Liver (tissue), 9 donors: ENCODE data around the gene COL6A2. TPM values are rescaled to one million over a fixed set of nuclear protein-coding genes. Genes with fewer than 3 reads are reported as not detected.

Experiments used
- DNase-seq: peaks from one replicate; pipeline ENCODE4 v3.0.0-alpha.2; 2017; ENCODE audit warnings: low spot score
- H3K27ac ChIP-seq, 2 donors: one replicate each; pipeline ENCODE4 v1.7.0; 2013; ENCODE audit warnings: inconsistent platforms in 2 of 2, low read length in 2 of 2, control low read depth in 1 of 2, low read depth in 1 of 2, mild to moderate bottlenecking in 1 of 2
- H3K27me3 ChIP-seq, 4 donors: one replicate each; pipeline versions ENCODE4 v1.6.1 to v1.7.0; 2013; ENCODE audit warnings: low read length in 3 of 4, inconsistent platforms in 1 of 4, mild to moderate bottlenecking in 1 of 4, moderate library complexity in 1 of 4; ENCODE audit not compliant: control insufficient read depth in 4 of 4, insufficient read depth in 4 of 4
- H3K36me3 ChIP-seq, 4 donors: one replicate each; pipeline versions ENCODE4 v1.6.1 to v1.7.0; 2013; ENCODE audit warnings: low read length in 3 of 4, mild to moderate bottlenecking in 3 of 4, low read depth in 1 of 4, moderate library complexity in 1 of 4; ENCODE audit not compliant: control insufficient read depth in 4 of 4, insufficient read depth in 3 of 4
- H3K4me1 ChIP-seq, 4 donors: one replicate each; pipeline versions ENCODE4 v1.6.1 to v1.7.0; 2013; ENCODE audit warnings: low read length in 3 of 4, mild to moderate bottlenecking in 3 of 4, moderate library complexity in 1 of 4; ENCODE audit not compliant: control insufficient read depth in 4 of 4, insufficient read depth in 4 of 4
- H3K4me3 ChIP-seq, 3 donors: one replicate each; pipeline versions ENCODE4 v1.6.1 to v1.7.0; 2013; ENCODE audit warnings: low read length in 3 of 3, control low read depth in 1 of 3, low read depth in 1 of 3, mild to moderate bottlenecking in 1 of 3
- H3K9ac ChIP-seq, 2 donors: one replicate each; pipeline ENCODE4 v1.7.0; 2013; ENCODE audit warnings: low read length in 2 of 2, mild to moderate bottlenecking in 2 of 2, moderate library complexity in 2 of 2, control low read depth in 1 of 2, low read depth in 1 of 2
- H3K9me3 ChIP-seq, 4 donors: one replicate each; pipeline versions ENCODE4 v1.6.1 to v1.7.0; 2013; ENCODE audit warnings: low read length in 3 of 4; ENCODE audit not compliant: control insufficient read depth in 4 of 4
- CTCF ChIP-seq: fragments of 150-350 bp; IDR thresholded peaks from 2 replicates; pipeline ENCODE4 v1.5.1; 2017; ENCODE audit warnings: improper control_type of control experiment, low read depth, low read length; ENCODE audit not compliant: missing input control
- EGR1 ChIP-seq, 2 donors: IDR thresholded peaks; 2 replicates each; pipeline ENCODE4 v1.6.1; 2016 to 2018; ENCODE audit warnings: antibody characterized with exemption in 2 of 2, low read depth in 2 of 2
- FOXA2 ChIP-seq: IDR thresholded peaks from 2 replicates; pipeline ENCODE4 v1.6.1; 2016; ENCODE audit warnings: antibody characterized with exemption
- GABPA ChIP-seq, 2 donors: IDR thresholded peaks in 1 of 2; conservative IDR thresholded peaks in 1 of 2; 2 replicates each; pipeline ENCODE4 v1.6.1; 2016; ENCODE audit warnings: antibody characterized with exemption in 2 of 2, mild to moderate bottlenecking in 1 of 2, moderate library complexity in 1 of 2
- HNF4A ChIP-seq, 2 donors: conservative IDR thresholded peaks; 2 replicates each; pipeline ENCODE4 v1.6.1; 2016; ENCODE audit warnings: antibody characterized with exemption in 2 of 2, mild to moderate bottlenecking in 2 of 2
- HNF4G ChIP-seq: IDR thresholded peaks from 2 replicates; pipeline ENCODE4 v1.6.1; 2016; ENCODE audit warnings: antibody characterized with exemption
- MAX ChIP-seq: IDR thresholded peaks from 2 replicates; pipeline ENCODE4 v1.6.1; 2016; ENCODE audit warnings: antibody characterized with exemption
- NR2F2 ChIP-seq: IDR thresholded peaks from 2 replicates; pipeline ENCODE4 v1.6.1; 2016; ENCODE audit warnings: antibody characterized with exemption
- RAD21 ChIP-seq, 2 donors: IDR thresholded peaks; 2 replicates each; pipeline ENCODE4 v1.6.1; 2016; ENCODE audit warnings: antibody characterized with exemption in 2 of 2, mild to moderate bottlenecking in 2 of 2
- RXRA ChIP-seq, 2 donors: IDR thresholded peaks; 2 replicates each; pipeline ENCODE4 v1.6.1; 2017 to 2018; ENCODE audit warnings: antibody characterized with exemption in 2 of 2, mild to moderate bottlenecking in 1 of 2
- YY1 ChIP-seq: IDR thresholded peaks from 2 replicates; pipeline ENCODE4 v1.6.1; 2016; ENCODE audit warnings: antibody characterized with exemption, mild to moderate bottlenecking
- WGBS: extraction: QIAGEN DNeasy Blood & Tissue Kit; methylation state at CpG from one replicate; pipeline ENCODE4 v1.1.7; 2013; 5-methylcytosine and 5-hydroxymethylcytosine counted together
- polyA plus RNA-seq, 2 donors: library from polyadenylated mRNA; stranded (reverse) in 1 of 2; unstranded in 1 of 2; fragments of 200-250 nt in 1 of 2; fragments of >200 nt in 1 of 2; fragmentation: Nextera tagmentation in 1 of 2; extraction: Ambion mirVana in 1 of 2; gene quantifications; one replicate each; pipeline versions ENCODE4 v1.2.1 to v1.2.3, GENCODE V29; 2013 to 2015
- total RNA-seq, 2 donors: library from RNA; depleted of rRNA; stranded (reverse); fragments of >200 nt; gene quantifications; one replicate each; pipeline ENCODE4 v1.2.3, GENCODE V29; 2014
- TF ChIP-seq, protein P1 (sequence below): IDR thresholded peaks from 2 replicates; pipeline ENCODE4 v1.6.1; 2016; ENCODE audit warnings: antibody characterized with exemption, mild to moderate bottlenecking
- TF ChIP-seq, protein P2 (sequence below): IDR thresholded peaks from 2 replicates; pipeline ENCODE4 v1.6.1; 2016; ENCODE audit warnings: antibody characterized with exemption
- donor health status: healthy.
- donor health status: healthy.
- donor health status: healthy.
- donor health status: healthy.
- donor health status: healthy.

The COL6A2 gene
- total and polyA plus RNA-seq, 4 donors = 5.8 to 80.8 (median 41.7) TPM

DNA sequence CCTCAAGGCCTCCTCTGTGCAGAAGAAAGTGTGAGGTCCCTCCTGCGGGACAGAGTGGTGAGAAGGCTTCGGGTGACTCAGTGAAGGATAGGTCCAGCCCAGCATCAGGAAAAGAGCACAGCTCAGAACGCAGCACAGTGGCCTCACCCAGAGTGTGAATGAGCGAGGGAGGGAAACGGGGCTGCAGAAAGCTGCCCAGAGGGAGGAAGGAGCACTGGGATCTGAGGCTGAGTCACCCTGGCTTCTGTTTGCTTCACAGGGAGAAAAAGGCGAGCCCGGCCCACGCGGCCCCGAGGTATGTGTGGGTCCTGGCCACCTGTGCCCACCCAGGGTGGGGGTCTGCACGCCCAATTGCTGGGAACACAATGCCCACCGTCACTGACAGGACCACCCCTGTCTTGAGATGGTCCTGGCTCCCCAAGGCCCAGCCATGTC, 24.3 kb downstream of the COL6A2 start:
- H3K9me3 ChIP-seq = no peaks in the 10 kb centered on the region
- peaks cover 0 to 5% (median 0%) of the 10 kb centered on the region in 4 donors for H3K4me1 ChIP-seq
- H3K27me3 ChIP-seq = no peaks in the 10 kb centered on the region
- 87% methylated on average over 12 of the region's 12 CpGs for WGBS
- TF ChIP-seq RXRA (IDR thresholded peaks at IDR 0.05) (no peak), FOXA2 (no peak), EGR1 (IDR thresholded peaks at IDR 0.05; ENCODE audit: low read depth in 2 of 2) (no peak), RAD21 (IDR thresholded peaks at IDR 0.05) (no peak), HNF4G (no peak), GABPA (IDR thresholded peaks at IDR 0.05 in 1 of 2, conservative IDR thresholded peaks at IDR 0.05 in 1 of 2) (no peak), YY1 (no peak), MAX (no peak), NR2F2 (no peak)
- TF ChIP-seq, protein P1, sequence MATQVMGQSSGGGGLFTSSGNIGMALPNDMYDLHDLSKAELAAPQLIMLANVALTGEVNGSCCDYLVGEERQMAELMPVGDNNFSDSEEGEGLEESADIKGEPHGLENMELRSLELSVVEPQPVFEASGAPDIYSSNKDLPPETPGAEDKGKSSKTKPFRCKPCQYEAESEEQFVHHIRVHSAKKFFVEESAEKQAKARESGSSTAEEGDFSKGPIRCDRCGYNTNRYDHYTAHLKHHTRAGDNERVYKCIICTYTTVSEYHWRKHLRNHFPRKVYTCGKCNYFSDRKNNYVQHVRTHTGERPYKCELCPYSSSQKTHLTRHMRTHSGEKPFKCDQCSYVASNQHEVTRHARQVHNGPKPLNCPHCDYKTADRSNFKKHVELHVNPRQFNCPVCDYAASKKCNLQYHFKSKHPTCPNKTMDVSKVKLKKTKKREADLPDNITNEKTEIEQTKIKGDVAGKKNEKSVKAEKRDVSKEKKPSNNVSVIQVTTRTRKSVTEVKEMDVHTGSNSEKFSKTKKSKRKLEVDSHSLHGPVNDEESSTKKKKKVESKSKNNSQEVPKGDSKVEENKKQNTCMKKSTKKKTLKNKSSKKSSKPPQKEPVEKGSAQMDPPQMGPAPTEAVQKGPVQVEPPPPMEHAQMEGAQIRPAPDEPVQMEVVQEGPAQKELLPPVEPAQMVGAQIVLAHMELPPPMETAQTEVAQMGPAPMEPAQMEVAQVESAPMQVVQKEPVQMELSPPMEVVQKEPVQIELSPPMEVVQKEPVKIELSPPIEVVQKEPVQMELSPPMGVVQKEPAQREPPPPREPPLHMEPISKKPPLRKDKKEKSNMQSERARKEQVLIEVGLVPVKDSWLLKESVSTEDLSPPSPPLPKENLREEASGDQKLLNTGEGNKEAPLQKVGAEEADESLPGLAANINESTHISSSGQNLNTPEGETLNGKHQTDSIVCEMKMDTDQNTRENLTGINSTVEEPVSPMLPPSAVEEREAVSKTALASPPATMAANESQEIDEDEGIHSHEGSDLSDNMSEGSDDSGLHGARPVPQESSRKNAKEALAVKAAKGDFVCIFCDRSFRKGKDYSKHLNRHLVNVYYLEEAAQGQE = no peak
- TF ChIP-seq, protein P2, sequence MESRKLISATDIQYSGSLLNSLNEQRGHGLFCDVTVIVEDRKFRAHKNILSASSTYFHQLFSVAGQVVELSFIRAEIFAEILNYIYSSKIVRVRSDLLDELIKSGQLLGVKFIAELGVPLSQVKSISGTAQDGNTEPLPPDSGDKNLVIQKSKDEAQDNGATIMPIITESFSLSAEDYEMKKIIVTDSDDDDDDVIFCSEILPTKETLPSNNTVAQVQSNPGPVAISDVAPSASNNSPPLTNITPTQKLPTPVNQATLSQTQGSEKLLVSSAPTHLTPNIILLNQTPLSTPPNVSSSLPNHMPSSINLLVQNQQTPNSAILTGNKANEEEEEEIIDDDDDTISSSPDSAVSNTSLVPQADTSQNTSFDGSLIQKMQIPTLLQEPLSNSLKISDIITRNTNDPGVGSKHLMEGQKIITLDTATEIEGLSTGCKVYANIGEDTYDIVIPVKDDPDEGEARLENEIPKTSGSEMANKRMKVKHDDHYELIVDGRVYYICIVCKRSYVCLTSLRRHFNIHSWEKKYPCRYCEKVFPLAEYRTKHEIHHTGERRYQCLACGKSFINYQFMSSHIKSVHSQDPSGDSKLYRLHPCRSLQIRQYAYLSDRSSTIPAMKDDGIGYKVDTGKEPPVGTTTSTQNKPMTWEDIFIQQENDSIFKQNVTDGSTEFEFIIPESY = no peak
- no peak overlapping the region for H3K4me3 ChIP-seq
- H3K9ac ChIP-seq = no peak overlapping the region
- no peak overlapping the region for H3K27ac ChIP-seq
- no peak for DNase-seq
- H3K36me3 ChIP-seq = no peaks in the 10 kb centered on the region

- Histone ChIP-seq H3K27ac (no peak overlapping the region), H3K9ac (no peak overlapping the region), H3K36me3 (no peaks in the 10 kb centered on the region), H3K9me3 (no peaks in the 10 kb centered on the region), H3K4me3 (no peak overlapping the region), H3K27me3 (no peaks in the 10 kb centered on the region), H3K4me1 (peaks cover 0 to 5% (median 0%) of the 10 kb centered on the region in 4 donors)
- DNase-seq = no peak
- WGBS = 84% methylated on average over 12 of the region's 12 CpGs
- TF ChIP-seq HNF4A (conservative IDR thresholded peaks at IDR 0.05) (no peak), FOXA2 (no peak), CTCF (no peak), RXRA (IDR thresholded peaks at IDR 0.05) (no peak), HNF4G (no peak), YY1 (no peak), GABPA (IDR thresholded peaks at IDR 0.05 in 1 of 2, conservative IDR thresholded peaks at IDR 0.05 in 1 of 2) (no peak)
- TF ChIP-seq, protein P1 = no peak
Measured at GRCh38 chr21:46122758-46123683, 25.1 kb downstream of the COL6A2 start.
